HCT116 (cell line): ENCODE measurements around the gene CCNJ. TPM values are rescaled to one million over a fixed set of nuclear protein-coding genes. Genes with fewer than 3 reads are reported as not detected.

ENCODE experiments used
- ATAC-seq: fragments of 200-7000 bp; cut with Tn5 transposase; 2 replicates; pipeline ENCODE4 v1.9.1; 2020; ENCODE audit warnings: mild to moderate bottlenecking, moderate library complexity
- BruUV-seq: library from RNA; stranded (reverse); fragments of 400-500 nt; replicated peaks from 2 replicates; lab custom pipeline; 2021; lab: Mats Ljungman, UMichigan
- CTCF ChIA-PET: fragments of 300-600 bp; sonication (Branson Sonifier 250); formaldehyde crosslinking; loops from one replicate; lab custom pipeline; 2021; ENCODE audit warnings: antibody characterized with exemption; lab: Charles Lee
- POLR2A ChIA-PET: fragments of 300-600, 350-600 bp; sonication (Branson Sonifier 250); formaldehyde crosslinking; loops from one replicate; lab custom pipeline; 2021; ENCODE audit warnings: antibody characterized with exemption; lab: Charles Lee
- RAD21 ChIA-PET, 2 experiments: fragments of 300-600 bp; sonication (Branson Sonifier 250); formaldehyde crosslinking; loops; one replicate each; lab custom pipeline; 2023; ENCODE audit warnings: low total read pairs in 2 of 2; ENCODE audit not compliant: uncharacterized antibody in 2 of 2, unreplicated experiment in 2 of 2, low non-redundant PET in 1 of 2; lab: Charles Lee
- DNase-seq: peaks from one replicate; pipeline ENCODE4 v3.0.0-alpha.2; 2010; ENCODE audit warnings: low read depth, low spot score
- H2AFZ ChIP-seq: fragments of 200-600 bp; shearing (Covaris generic), sonication (generic); 2 replicates; pipeline ENCODE4 v1.6.1; 2017; ENCODE audit warnings: low read depth, mixed run types, mixed read lengths, antibody characterized with exemption, low read length; ENCODE audit not compliant: poor library complexity, severe bottlenecking
- H3K27ac ChIP-seq: 2 replicates; pipeline ENCODE4 v1.5.1; 2012; ENCODE audit warnings: low read depth, low read length
- H3K27me3 ChIP-seq: fragments of 200-600 bp; sonication (generic); 2 replicates; pipeline ENCODE4 v1.6.1; 2016; ENCODE audit warnings: mixed run types, low read length, mixed read lengths; ENCODE audit not compliant: insufficient read depth
- H3K36me3 ChIP-seq, 2 experiments: fragments of 200-500 bp in 1 of 2; fragments of 200-600 bp in 1 of 2; sonication (Bioruptor generic) in 1 of 2; sonication (generic) in 1 of 2; 2 replicates each; pipeline versions ENCODE4 v1.5.1 to v1.6.1; 2014 to 2016; ENCODE audit warnings: low read length in 2 of 2, inconsistent platforms in 1 of 2, mixed read lengths in 1 of 2, mixed run types in 1 of 2; ENCODE audit not compliant: insufficient read depth in 2 of 2, control insufficient read depth in 1 of 2
- H3K4me1 ChIP-seq, 2 experiments: fragments of 200-600 bp in 1 of 2; sonication (generic) in 1 of 2; 2 replicates each; pipeline versions ENCODE4 v1.5.1 to v1.6.1; 2012 to 2017; ENCODE audit warnings: low read length in 2 of 2, inconsistent platforms in 1 of 2, mild to moderate bottlenecking in 1 of 2, mixed read lengths in 1 of 2, mixed run types in 1 of 2, moderate library complexity in 1 of 2; ENCODE audit not compliant: insufficient read depth in 2 of 2, control insufficient read depth in 1 of 2
- H3K4me2 ChIP-seq: fragments of 200-600 bp; sonication (generic); 2 replicates; pipeline ENCODE4 v1.6.1; 2017; ENCODE audit warnings: mixed run types, low read length, mixed read lengths
- H3K4me3 ChIP-seq, 2 experiments: fragments of 200-600 bp in 1 of 2; sonication (generic) in 1 of 2; replicated peaks in 1 of 2; 2 replicates each; pipeline ENCODE4 v1.5.1; 2011 to 2016; ENCODE audit warnings: low read length in 2 of 2, control low read depth in 1 of 2, low read depth in 1 of 2, mild to moderate bottlenecking in 1 of 2, mixed read lengths in 1 of 2, mixed run types in 1 of 2
- H3K79me2 ChIP-seq: fragments of 200-600 bp; sonication (generic); 2 replicates; pipeline ENCODE4 v1.6.1; 2017; ENCODE audit warnings: mild to moderate bottlenecking, mixed run types, low read length, moderate library complexity, mixed read lengths; ENCODE audit not compliant: insufficient read depth
- H3K9ac ChIP-seq: fragments of 200-600 bp; sonication (generic); 2 replicates; pipeline ENCODE4 v1.6.1; 2016; ENCODE audit warnings: low read length, mixed read lengths
- H3K9me2 ChIP-seq: fragments of 200-600 bp; sonication (generic), shearing (Covaris generic); 2 replicates; pipeline ENCODE4 v1.6.1; 2017; ENCODE audit warnings: mixed run types, mild to moderate bottlenecking, moderate library complexity; ENCODE audit not compliant: insufficient read depth
- H3K9me3 ChIP-seq, 2 experiments: fragments of 200-500 bp in 1 of 2; fragments of 200-600 bp in 1 of 2; sonication (Bioruptor generic) in 1 of 2; sonication (generic) in 1 of 2; 2 replicates each; pipeline ENCODE4 v1.6.1; 2014 to 2017; ENCODE audit warnings: low read length in 2 of 2, mixed read lengths in 2 of 2, inconsistent platforms in 1 of 2, low read depth in 1 of 2, mild to moderate bottlenecking in 1 of 2, mixed run types in 1 of 2, moderate library complexity in 1 of 2; ENCODE audit not compliant: control insufficient read depth in 1 of 2, insufficient read depth in 1 of 2
- H4K20me1 ChIP-seq: fragments of 200-600 bp; sonication (generic), shearing (Covaris generic); 2 replicates; pipeline ENCODE4 v1.6.1; 2017; ENCODE audit warnings: mixed run types, mild to moderate bottlenecking, moderate library complexity; ENCODE audit not compliant: insufficient read depth
- intact Hi-C: fragments of 100-400 bp; cut with micrococcal nuclease; formaldehyde crosslinking; loops from 2 replicates; pipeline ENCODE4 v1.10.0; 2022
- total RNA-seq: library from RNA; stranded (reverse); gene quantifications from one replicate; pipeline ENCODE4 v1.2.1, GENCODE V29; 2021; ENCODE audit not compliant: unreplicated experiment
- TF ChIP-seq, protein P1 (sequence below): IDR thresholded peaks from 2 replicates; pipeline ENCODE4 v1.6.1; 2012; ENCODE audit warnings: low read depth
- TF ChIP-seq, protein P2 (sequence below), 3 experiments: fragments of 200-600 bp in 1 of 3; sonication (generic) in 1 of 3; IDR thresholded peaks in 2 of 3; conservative IDR thresholded peaks in 1 of 3; 2 replicates each; pipeline ENCODE4 v1.5.1; 2012 to 2017; ENCODE audit warnings: low read depth in 2 of 3, low read length in 2 of 3, antibody characterized with exemption in 1 of 3, borderline replicate concordance in 1 of 3, control low read depth in 1 of 3, mild to moderate bottlenecking in 1 of 3, mixed read lengths in 1 of 3, mixed run types in 1 of 3, moderate library complexity in 1 of 3; ENCODE audit not compliant: insufficient read depth in 1 of 3

CCNJ gene
- total RNA-seq, 1 experiment from 2014 or later = 12.2 TPM

DNA sequence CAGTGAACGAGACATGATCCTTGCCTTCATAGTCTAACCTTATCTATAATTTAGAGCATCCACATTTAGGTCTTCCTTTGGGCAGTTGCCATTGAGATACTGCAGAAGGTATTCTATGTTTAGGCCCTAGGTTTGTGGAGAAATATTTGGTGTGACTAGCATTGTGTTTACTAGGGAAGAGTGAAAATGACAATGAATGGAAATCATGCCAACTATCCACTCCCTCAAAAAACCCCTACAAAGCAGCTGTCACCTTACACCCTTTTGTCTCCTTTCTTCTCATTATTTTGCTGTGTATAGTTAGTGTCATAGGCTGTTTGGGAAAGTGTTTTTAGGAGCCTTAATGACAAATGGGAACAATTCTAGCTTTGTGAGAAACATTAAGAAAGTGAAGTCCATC lies 3.2 kb downstream of the CCNJ start:
- Histone ChIP-seq H4K20me1 (no peaks in the 10 kb centered on the region), H3K9me3 (no peaks in the 10 kb centered on the region), H2AFZ (no peak overlapping the region), H3K36me3 (peaks cover 7% of the 10 kb centered on the region in 2 experiments; a peak in 2 of 4 replicates), H3K4me3 (no peak overlapping the region), H3K27ac (no peak overlapping the region), H3K79me2 (peaks cover 63% of the 10 kb centered on the region), H3K9ac (no peak overlapping the region), H3K4me2 (no peak overlapping the region), H3K27me3 (no peaks in the 10 kb centered on the region), H3K4me1 (peaks cover 5 to 18% of the 10 kb centered on the region in 2 experiments), H3K9me2 (no peaks in the 10 kb centered on the region)
- intact Hi-C loops = loop anchor here (10.0 kb wide), 1 partner anchor 248 kb away; no protein-coding TSS in a partner anchor
- DNase-seq (no peak), ATAC-seq (no peak)
- no TSS peak for BruUV-seq
- POLR2A ChIA-PET = interaction anchor here (1.1 kb wide), 1 partner anchor 83 kb away, joined by 4 read pairs; no protein-coding TSS in a partner anchor
- RAD21 ChIA-PET = interaction anchor here in 1 of 2 experiments (0.6 to 0.7 kb wide), 2 partner anchors 174 to 278 kb away, joined by 3 read pairs; no protein-coding TSS in a partner anchor
- TF ChIP-seq, protein P1, sequence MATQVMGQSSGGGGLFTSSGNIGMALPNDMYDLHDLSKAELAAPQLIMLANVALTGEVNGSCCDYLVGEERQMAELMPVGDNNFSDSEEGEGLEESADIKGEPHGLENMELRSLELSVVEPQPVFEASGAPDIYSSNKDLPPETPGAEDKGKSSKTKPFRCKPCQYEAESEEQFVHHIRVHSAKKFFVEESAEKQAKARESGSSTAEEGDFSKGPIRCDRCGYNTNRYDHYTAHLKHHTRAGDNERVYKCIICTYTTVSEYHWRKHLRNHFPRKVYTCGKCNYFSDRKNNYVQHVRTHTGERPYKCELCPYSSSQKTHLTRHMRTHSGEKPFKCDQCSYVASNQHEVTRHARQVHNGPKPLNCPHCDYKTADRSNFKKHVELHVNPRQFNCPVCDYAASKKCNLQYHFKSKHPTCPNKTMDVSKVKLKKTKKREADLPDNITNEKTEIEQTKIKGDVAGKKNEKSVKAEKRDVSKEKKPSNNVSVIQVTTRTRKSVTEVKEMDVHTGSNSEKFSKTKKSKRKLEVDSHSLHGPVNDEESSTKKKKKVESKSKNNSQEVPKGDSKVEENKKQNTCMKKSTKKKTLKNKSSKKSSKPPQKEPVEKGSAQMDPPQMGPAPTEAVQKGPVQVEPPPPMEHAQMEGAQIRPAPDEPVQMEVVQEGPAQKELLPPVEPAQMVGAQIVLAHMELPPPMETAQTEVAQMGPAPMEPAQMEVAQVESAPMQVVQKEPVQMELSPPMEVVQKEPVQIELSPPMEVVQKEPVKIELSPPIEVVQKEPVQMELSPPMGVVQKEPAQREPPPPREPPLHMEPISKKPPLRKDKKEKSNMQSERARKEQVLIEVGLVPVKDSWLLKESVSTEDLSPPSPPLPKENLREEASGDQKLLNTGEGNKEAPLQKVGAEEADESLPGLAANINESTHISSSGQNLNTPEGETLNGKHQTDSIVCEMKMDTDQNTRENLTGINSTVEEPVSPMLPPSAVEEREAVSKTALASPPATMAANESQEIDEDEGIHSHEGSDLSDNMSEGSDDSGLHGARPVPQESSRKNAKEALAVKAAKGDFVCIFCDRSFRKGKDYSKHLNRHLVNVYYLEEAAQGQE = no peak
- TF ChIP-seq, protein P2, sequence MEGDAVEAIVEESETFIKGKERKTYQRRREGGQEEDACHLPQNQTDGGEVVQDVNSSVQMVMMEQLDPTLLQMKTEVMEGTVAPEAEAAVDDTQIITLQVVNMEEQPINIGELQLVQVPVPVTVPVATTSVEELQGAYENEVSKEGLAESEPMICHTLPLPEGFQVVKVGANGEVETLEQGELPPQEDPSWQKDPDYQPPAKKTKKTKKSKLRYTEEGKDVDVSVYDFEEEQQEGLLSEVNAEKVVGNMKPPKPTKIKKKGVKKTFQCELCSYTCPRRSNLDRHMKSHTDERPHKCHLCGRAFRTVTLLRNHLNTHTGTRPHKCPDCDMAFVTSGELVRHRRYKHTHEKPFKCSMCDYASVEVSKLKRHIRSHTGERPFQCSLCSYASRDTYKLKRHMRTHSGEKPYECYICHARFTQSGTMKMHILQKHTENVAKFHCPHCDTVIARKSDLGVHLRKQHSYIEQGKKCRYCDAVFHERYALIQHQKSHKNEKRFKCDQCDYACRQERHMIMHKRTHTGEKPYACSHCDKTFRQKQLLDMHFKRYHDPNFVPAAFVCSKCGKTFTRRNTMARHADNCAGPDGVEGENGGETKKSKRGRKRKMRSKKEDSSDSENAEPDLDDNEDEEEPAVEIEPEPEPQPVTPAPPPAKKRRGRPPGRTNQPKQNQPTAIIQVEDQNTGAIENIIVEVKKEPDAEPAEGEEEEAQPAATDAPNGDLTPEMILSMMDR (IDR thresholded peaks at IDR 0.05 in 2 of 3, conservative IDR thresholded peaks at IDR 0.05 in 1 of 3; ENCODE audit: borderline replicate concordance in 1 of 3, insufficient read depth in 1 of 3, low read depth in 2 of 3, low read length in 2 of 3) = no peak
- CTCF ChIA-PET = interaction anchor here (0.7 to 0.9 kb wide), 3 partner anchors 30 to 183 kb away, joined by 3 to 4 read pairs (median 3); no protein-coding TSS in a partner anchor
